ENCODE measurements around the gene APOL2.
A peak's percentile ranks its signal among the peaks of the same experiment; 100 is the strongest.
"Not testable (repeated sequence)": the region's sequence is repeated elsewhere in the genome, so short reads cannot be mapped to it uniquely, and the experiment has no call there.

APOL2 gene

DNA sequence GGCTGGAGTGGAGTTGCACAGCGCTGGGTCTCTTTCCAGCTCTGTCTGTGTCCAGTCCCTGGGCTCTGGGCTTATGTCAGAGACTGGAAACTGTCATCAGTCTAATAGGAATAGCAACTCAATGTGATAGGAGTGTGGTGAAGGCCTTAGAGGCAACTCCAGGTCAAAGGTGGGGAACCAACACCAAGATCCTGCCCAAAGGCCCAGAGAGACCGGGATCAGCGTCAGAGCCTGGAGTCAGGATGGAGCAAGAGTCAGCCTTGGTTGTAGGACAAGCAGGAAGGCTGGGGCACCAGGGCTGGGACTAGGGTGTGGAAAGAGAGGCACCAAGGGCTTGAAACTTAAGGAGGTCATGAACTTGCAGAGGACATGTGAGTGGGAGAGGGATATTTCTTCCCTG lies 23.0 kb upstream of the APOL2 start:
- not testable (repeated sequence) for DNase-seq

- not testable (repeated sequence) for DNase-seq
Observed at GRCh38 chr22:36261675-36262074, 22.3 kb upstream of the APOL2 start.

DNA sequence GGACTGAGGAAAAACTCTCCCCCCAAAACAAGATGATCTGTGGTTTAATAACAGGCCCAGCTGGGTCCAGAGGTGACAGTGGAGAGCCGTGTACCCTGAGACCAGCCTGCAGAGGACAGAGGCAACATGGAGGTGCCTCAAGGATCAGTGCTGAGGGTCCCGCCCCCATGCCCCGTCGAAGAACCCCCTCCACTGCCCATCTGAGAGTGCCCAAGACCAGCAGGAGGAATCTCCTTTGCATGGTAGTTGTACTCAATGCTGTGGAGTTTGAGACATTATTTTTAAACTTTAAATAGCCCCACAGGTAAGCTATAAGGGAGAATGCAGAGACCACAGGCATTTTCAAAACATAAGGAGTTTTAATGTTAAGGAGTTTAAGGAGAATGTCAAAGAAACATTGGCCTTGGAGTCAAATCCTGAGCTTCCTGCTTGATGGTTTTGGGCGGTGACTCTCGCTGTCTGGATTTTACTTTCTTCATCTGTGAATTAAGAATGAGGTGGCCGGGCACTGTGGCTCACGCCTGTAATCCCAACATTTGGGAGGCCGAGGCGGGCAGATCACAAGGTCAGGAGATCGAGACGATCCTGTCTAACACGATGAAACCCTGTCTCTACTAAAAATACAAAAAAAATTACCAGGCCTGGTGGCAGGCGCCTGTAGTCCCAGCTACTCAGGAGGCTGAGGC lies 20.4 kb upstream of the APOL2 start:
- no peak for DNase-seq

DNA sequence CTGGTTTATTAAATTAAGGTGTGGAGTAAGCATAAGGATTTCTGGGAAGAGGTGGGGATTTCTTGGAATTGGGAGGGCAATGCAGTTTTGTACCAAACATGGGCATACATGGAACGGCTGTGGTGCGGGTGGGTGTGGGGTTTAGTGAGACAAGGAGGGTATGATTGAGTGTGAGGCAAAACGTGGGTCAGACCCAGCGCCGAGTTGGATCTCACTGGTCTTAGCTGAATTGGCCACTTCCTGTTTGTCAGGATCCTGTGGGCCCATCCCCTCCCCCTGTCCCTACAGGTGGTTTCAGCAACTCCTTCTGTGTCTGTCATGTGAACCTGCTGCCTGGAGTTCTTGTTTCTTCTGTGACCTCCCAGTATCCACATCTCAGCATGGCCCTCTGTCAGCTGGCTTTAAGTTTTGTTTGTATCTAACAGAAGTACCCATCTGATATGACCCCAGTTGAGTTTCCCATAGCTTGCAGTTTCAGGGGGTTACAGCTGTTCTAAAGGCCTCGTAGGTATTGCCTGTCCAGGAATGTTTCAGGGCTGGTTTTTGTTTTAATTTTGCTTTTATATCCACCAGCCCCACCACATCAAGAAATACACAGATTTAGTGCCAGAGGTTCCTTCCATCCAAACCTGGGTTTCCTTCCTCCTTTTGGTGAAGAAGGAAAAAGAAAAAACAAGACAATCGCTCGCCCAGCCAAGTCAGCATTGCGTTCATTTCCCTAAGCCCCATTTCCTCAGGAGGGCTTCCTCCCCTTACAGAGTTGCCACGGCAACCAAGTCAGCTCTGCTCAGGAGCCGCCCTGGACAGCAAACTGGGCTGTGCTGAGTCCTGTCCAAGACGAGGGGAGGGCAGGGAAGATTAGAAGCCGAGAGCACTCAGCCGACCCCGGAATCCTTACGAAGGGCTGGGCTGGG lies 19.6 kb upstream of the APOL2 start:
- DNase-seq = peak; percentile 70

DNA sequence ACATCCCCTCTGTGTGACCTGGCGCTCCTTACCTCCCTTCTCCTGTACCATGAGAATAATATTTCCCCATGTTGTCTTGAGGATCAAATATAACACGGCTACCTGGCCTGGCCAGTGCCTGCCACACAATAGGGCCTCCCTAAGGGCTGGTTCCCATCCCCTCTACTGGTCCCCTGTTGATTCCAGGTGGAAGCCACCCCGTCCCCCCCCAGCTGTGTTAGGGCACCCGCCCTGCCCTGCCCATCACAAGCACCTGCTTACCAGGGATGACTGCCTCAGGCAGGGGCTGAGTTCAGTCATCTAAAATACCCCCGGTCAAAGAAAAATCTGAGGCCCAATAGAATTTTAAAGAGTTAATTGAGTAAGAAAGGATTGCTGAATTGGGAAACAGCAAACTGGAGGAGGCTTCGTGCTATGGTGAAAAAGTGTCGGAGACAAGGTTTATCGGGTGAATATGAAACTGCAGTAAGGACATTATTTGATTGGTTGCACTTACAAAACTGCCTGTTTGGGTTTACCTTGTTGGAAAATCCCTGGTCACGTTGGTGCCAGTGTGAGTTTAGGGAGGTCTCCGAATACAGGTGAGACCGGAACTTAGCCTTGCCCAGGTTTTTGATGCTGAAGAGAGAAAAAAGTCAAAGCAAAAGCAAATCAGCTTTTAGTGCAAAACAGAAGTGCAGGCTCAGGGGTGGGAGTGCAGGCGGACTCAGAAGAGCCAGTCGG lies 18.8 kb upstream of the APOL2 start:
- no peak for DNase-seq

- DNase-seq = no peak
Observed at GRCh38 chr22:36257308-36257707, 18.0 kb upstream of the APOL2 start.

- DNase-seq = no peak
Observed at GRCh38 chr22:36256478-36256877, 17.2 kb upstream of the APOL2 start.

- not testable (repeated sequence) for DNase-seq
Observed at GRCh38 chr22:36255572-36255971, 16.2 kb upstream of the APOL2 start.

DNA sequence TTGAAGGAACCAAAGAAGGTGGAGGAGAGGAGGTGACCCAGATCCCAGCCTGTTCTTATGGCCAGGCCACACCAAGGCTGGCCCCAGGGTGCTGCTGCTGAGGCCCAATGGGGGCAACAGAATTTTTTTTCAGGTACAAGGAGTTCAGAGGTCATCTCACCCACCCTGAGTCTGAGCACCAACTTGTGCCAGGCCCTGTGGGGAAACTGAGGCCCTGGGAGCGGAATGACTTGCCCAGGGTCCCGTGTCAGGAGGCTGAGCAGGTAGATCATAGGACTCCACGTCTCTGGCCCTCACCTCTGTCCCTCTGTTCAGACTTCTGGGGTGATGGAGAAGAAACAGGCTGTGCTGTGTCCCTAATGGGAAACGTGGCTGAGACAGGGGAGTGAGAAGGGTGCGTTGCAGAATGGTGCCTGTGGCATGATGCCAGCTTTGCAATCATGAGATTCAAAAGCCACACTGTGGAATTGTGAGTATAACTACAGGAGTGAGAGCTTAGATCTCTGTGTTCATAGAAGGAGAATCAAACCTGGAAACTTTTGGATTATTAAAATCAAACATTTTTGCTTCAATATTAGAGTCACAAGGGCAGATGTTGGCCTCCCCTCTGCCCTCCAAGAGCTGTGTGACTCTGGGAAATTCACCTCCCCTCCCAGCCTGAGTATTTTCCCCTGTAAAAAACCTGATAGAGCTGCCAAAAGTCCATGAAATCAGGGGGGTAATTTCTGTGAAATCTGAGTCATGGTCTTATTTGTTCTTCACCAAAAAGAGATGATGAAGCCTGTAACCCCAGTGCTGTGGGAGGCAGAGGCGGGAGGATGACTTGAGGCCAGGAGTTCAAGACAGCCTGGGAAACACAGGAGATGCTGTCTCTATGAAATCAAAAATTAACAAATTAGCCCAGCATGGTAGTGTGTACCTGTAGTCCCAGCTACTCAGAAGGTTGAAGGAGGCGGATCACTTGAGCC lies 14.5 kb upstream of the APOL2 start:
- DNase-seq = no peak

DNA sequence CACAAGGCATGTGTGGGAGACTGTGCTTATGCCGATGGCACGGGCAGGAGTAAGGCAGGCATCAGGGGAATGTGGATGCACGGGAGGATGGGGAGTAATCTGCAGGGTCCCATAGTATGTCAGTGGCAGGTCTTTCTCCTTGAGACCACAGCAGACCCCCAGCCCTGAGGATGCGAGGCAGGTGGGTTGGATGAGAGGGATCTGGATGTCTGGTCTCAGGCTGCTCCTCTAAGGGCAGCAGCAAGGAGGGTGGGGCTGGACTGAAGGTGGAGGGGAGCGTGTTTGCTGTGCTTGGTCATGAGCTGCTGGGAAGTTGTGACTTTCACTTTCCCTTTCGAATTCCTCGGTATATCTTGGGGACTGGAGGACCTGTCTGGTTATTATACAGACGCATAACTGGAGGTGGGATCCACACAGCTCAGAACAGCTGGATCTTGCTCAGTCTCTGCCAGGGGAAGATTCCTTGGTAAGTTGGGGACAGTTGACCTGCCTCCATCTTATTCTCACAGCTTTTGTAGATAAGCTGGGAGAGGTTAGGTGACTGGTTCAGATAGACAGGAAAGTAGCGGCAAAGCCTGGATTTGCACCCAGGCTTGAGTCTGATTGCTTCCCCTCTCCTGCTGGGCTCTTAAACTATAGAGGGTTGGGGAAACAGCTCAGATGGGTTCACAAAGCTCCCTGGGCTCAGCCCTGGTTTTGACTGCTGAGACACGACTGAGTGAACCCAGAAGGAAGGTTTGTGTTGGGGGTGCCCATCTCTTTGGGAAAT lies 13.6 kb upstream of the APOL2 start, which contains the start of gene APOL1:
Gene APOL1, plus strand, starts transcription at position 380 of the 769 bp plus-strand sequence. CDS start 1,823 bp downstream, outside the sequence.
- no peak for DNase-seq

GRCh38 chr22:36251979-36252608 lies 12.8 kb upstream of the APOL2 start:
- DNase-seq = not testable (repeated sequence)

- not testable (repeated sequence) for DNase-seq
Observed at GRCh38 chr22:36250292-36250960, 11.1 kb upstream of the APOL2 start.

DNA sequence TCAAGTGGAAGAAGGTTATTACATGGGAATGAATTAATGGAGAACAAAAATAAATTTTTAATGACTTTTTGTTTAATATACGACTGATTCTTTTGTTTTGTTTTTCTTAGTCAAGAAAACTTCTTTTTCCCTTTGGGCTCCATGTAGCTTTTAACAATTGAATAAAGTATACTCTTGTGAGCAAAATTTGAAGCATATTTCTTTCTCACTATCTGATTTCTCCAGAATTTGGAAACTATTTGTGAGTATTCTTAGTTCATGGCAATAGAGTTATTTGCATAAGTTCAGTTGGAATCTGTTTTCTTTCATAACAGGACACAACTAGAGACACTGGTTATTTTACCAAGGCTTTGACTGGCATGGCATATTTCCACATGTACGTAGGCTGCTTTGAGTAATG lies 9.8 kb upstream of the APOL2 start:
- DNase-seq = no peak

DNA sequence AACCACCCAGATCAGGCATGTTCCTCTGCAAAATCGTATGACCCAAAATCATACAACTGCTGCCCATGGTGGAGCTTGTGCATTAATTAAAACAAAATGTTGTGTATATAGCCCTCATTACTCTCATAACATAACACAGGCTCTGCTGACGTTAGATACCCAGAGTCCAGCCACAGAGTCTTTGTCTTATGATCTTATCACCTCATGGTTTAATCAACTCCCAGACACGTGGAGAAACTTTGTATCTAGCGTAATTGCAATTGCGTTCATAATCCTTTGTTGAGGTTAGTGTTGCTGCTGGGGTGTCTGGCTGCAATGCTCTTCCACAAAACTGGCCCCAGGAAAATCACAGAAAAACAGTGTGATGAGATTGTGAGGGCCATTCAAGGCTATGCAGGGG lies 8.6 kb upstream of the APOL2 start:
- no peak for DNase-seq

DNA sequence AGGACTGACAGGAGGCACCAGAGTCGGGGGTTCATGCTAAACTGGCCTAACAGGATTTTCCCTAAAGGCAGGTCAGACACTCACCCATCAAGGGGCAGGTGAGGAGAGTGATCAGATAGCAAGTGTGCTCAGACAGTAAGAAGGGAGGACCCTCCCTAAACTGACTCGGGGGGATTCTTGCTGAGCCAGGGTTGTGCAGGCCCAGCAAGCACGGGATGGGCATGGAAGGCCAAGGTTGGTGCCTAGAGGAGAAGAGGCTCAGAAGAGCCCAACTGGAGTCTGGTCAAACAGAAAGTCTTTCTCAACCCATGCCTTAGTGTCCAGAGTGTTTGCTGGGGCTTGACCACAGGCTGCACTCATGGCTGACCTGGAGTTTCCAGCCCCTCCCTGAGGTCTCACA lies 7.4 kb upstream of the APOL2 start:
- no peak for DNase-seq

DNA sequence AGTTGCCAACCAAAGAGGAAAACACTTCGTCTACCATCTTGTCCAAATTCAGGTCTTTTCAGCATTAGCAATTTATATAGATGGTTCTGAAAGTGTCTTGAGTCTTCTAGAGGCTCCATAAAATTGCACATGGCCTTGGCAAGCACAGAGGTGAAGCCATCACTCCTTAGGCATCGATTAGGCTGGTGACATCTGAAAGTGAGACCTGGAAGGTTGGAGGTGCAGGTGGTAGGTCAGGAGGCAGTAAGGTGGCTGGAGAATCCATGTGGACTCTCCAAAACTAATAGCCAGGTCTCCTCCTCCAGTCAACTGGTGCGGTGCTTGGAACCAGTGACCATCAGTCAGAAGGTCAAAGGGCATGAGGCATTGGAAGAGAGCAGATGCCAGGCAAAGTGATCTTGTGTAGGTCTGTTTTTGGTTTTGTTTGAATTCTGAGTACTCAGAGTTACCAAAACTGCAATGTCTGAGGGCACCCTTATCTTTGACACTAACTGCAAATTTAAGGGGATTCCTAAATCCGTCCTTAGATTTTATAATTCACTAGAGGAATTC lies 6.6 kb upstream of the APOL2 start:
- DNase-seq = no peak

- no peak for DNase-seq
Observed at GRCh38 chr22:36244522-36245391, 5.4 kb upstream of the APOL2 start.

GRCh38 chr22:36243986-36244385 lies 4.7 kb upstream of the APOL2 start:
- DNase-seq = no peak

DNA sequence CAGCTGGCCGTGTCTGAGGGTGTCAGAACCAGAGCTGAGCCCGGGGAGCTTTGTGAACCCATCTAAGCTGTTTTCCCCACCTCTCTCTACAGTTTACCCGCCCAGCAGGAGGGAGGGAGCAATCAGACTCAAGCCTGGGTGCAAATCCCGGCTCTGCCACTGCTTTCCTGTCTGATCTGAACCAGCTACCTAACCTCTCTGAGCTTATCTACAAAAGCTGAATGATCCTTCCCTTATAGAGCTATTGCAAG lies 252 bp downstream of the APOL2 start:
- DNase-seq = no peak

Data from NCI-H510A treated with DMSO at 0.1 percent for 48 hours (cell line).